Measurements from ENCODE around the gene NBAS. TPM values are rescaled to one million over a fixed set of nuclear protein-coding genes. Genes with fewer than 3 reads are reported as not detected.

Gene NBAS
- total RNA-seq, 1 donor from 2014 or later, result 60.2 TPM

GRCh38 chr2:15565392-15565791 is 4.3 kb upstream of the NBAS start:
- intact Hi-C loops (cut with DNase I), result no loop called here

DNA sequence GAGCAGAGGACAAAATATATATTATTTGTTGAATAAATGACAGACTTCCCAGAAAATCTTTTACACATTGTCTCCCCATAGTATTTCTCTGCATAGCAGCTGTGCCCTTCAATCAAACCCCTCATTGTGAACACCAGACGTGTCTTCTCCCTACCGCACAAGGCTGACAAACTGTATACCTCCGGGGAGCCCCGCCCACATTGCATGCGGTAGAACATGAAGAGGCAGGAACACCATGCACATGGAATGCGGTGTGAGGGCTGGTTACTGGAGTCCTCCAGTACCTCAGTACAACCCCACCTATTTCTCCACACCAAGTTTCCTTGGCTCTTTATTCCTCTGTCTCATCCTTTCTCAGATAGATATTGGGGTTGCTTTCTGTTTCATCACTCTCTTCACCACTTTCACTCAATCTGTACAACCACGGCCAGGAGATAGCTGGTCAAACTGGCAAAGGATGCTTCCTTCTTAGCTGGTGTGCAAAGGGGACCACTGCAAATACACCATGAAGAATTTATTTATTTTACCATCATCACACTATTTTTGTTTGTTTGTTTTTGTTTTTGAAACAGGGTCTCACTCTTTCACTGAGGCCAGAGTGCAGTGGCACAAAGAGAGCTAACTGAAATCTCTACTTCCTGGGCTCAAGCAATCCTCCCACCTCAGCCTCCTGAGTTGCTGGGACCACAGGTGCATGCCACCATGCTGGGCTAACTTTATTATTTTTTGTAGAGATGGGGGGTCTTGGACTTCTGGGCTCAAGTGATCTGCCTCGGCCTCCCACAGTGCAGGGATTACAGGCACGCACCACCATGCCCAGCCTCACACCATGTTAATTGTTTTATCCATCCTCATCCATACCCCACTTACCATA is 2.3 kb upstream of the NBAS start:
- no peak for ATAC-seq
- no peak for DNase-seq (ENCODE audit: missing footprints)
- intact Hi-C loops (cut with DNase I), result no loop called here

More at GRCh38 chr2:15565392-15565791, 4.3 kb upstream of the NBAS start:
- ATAC-seq (no peak), DNase-seq (ENCODE audit: missing footprints) (no peak)

DNA sequence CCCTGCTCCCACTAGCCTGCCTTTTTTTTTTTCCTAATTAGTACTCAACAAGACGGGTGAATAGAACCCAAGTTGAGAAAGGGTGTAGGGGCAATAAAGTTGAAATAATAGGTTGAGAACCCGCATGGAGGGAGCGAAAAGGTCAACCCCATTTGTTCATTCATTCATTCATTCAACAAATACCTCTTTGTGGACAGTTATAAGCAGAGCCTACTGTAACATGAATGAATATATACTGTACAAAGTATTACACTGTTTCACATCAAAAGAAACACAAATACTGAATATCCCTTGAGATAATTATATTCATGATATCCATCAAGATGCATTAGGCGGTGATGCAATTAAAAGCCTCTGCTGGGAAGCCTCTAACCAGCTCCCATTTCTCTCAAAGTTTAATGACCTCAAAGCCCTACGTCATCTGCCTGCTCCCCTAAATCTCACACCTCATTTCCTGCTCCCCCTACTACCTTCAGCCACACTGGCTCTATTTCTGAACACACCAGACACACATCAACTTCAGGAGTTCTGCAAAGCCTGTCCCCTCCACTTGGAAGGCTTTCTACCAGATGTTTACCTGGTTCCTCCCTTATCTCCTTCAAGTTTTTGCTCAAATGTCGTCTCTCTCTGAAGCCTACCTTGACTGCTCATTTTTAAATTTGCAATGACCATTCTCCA is 1.4 kb upstream of the NBAS start:
- no peak for DNase-seq (ENCODE audit: missing footprints)
- intact Hi-C loops (cut with DNase I), result no loop called here
- no peak for ATAC-seq

DNA sequence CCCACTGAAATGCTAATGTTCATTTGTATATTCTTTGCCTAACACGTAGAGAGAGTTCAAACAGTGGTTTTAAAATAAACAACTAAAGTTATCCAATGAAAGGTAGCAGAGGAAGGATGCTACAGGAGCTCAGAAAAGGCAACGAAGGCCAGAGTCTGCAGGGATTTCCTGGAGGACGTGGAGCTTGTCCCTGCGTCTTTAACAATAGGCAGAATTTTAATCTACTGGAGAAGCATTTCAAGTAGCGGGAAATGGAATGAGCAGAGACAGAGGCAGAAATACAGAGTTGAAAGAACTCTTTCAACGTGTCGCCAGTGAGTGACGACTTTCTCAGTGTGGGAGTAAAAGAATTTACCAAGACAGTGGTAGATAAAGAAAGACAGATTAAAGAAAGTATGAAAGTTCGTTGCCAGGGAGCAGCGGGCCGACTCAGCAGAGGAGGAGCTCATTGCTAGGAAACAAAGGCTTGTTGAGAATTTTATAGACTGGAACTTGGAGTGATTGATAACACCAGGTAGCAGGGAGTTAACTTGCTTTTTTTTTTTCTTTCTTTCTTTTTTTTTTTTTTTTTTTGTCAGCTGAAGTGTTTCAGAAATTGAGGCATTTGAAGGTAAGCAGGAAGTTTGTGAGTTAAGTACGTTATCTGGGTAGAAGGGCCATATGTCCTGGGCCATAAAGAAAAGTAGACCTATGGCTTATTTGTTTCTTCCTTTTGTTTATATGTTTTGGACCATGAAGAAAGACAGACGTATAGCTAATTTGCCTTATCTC is 625 bp upstream of the NBAS start:
- DNase-seq (ENCODE audit: missing footprints) (no peak), ATAC-seq (peak; percentile 57)
- intact Hi-C loops (cut with DNase I), result no loop called here

GRCh38 chr2:15560140-15560987 is 770 bp downstream of the NBAS start:
- DNase-seq (ENCODE audit: missing footprints) (no peak), ATAC-seq (peak; percentile 12)
- intact Hi-C loops (cut with DNase I), result no loop called here

DNA sequence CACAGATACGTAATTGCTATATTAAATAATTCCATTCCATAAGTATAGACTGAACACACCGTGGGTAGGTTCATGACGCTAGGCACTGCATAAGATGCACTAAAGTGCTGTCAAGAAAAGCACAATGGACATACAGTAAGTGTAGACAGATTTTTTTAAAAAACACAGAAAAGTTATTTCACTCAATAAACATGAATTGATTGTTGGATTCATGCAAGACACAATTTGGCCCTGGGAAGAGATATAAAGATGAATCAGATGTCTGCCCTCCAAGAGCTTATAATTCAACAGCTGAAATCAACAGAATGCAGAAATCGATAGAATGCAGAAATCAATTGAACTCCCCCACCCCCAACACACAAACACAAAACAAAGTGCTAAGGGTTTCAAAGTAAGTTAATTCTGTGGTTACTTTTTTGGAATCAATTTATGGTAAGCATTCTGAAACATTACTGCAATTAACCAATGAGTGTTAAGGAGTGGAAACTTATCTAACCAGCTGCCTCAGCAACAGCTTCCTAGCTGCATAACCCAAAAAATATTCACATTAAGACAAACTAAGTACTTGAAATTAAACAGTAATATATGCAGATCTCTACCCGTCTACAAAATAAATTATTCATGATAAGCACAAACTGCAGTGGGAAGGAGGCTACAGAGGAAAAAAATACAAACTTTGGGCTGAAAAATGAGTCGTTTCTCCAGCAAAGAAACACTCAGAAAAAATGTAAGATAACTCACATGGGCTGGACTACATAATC is 1.6 kb downstream of the NBAS start:
- DNase-seq (ENCODE audit: missing footprints) (no peak), ATAC-seq (no peak)
- intact Hi-C loops (cut with DNase I), result no loop called here

DNA sequence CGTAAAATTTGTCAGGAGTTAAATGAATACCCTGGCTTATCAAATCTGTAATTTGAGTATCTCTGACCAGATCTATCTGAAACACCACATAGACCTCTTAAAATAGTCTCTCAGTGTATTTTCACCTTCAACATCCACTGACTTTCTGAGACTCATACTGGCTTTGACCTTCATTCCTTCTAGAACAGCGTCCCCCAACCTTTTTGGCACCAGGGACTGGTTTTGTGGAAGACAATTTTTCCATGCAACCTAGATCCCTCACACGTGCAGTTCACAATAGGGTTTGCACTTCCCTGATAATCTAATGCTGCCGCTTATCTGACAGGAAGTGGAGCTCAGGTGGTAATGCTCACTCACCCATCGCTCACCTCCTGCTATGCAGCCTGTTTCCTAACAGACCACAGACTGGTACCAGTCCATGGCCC is 3.2 kb downstream of the NBAS start:
- ATAC-seq (no peak), DNase-seq (ENCODE audit: missing footprints) (no peak)
- intact Hi-C loops (cut with DNase I), result no loop called here

GRCh38 chr2:15556311-15556930 is 4.7 kb downstream of the NBAS start:
- DNase-seq (ENCODE audit: missing footprints), result no peak
- intact Hi-C loops (cut with DNase I), result no loop called here
- ATAC-seq, result no peak

- intact Hi-C loops (cut with DNase I), result no loop called here
- DNase-seq (ENCODE audit: missing footprints) (no peak), ATAC-seq (no peak)
These were observed 5.4 kb downstream of the NBAS start for GRCh38 chr2:15555760-15556193.

DNA sequence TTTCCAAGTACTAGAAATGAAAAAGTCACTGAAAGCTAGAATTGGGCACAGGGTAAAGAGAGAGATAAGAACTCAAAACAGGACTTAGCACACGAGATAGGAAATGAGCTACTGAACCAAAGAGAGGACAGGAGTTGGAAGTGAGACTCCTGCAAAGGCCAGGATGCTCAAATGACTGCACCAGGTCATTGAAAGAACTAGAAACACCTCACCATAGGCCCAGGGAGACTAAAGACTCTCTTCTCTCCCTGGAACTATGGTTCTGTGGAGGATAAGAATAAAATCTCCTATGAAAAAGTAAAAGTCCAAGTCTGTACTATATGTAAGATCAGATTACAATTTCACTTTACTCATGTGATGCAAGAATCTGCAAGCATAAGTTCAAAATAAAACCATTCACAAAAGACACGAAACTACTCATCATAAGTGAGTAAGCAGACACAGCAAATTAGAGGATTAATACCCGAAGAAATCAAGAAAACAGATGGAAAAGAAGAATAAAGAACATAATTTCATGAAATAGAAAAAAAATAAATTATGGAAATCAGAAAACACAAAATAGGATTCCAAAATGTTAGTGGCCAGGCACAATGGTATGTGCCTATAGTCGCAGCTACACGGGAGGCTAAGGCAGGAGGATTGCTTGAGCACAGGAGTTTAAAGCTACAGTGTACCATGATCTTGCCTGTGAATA is 6.5 kb downstream of the NBAS start:
- ATAC-seq (no peak), DNase-seq (ENCODE audit: missing footprints) (no peak)
- intact Hi-C loops (cut with DNase I), result no loop called here

DNA sequence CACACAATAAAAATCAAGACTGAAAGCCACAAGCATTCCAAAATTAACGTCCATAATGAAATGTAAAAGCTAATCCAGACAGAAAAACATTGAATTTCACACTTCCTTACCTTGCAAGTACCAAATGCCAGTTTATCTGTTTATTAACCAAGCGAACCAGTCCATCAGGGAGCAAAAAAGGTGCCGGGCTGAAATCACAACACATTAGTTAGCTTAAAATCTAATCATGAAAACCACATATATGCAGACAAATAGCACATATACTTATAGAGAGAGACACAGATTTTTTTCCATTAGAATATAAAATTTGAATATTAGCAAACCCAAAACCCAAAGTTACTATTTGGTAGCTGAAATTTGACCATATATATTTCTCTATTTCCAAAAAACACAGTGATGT is 7.2 kb downstream of the NBAS start:
- intact Hi-C loops (cut with DNase I), result no loop called here
- ATAC-seq (no peak), DNase-seq (ENCODE audit: missing footprints) (no peak)

DNA sequence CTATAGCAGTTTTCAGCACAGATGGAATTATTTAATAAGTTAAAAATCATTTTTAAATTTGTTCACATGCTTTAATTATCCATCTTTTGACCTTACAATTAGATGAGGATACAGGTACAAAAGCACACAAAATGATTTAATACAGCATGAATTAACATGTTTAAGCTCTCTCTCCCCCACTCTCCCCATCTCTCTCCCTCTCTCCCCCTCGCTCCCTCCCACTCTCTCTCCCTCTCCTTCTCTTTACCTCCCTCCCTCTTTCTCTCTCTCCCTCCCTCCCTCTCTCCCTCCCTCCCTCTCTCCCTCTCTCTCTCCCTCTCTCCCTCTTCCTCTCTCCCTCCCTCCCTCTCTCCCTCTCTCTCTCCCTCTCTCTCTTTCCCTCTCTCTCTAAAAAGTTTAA is 7.6 kb downstream of the NBAS start:
- intact Hi-C loops (cut with DNase I), result no loop called here
- DNase-seq (ENCODE audit: missing footprints) (no peak), ATAC-seq (no peak)

- DNase-seq (ENCODE audit: missing footprints), result no peak
- intact Hi-C loops (cut with DNase I), result no loop called here
- no peak for ATAC-seq
These were observed 12.2 kb downstream of the NBAS start for GRCh38 chr2:15548974-15549373.

GRCh38 chr2:15547115-15547876 is 13.8 kb downstream of the NBAS start:
- intact Hi-C loops (cut with DNase I), result no loop called here
- ATAC-seq (no peak), DNase-seq (ENCODE audit: missing footprints) (no peak)

DNA sequence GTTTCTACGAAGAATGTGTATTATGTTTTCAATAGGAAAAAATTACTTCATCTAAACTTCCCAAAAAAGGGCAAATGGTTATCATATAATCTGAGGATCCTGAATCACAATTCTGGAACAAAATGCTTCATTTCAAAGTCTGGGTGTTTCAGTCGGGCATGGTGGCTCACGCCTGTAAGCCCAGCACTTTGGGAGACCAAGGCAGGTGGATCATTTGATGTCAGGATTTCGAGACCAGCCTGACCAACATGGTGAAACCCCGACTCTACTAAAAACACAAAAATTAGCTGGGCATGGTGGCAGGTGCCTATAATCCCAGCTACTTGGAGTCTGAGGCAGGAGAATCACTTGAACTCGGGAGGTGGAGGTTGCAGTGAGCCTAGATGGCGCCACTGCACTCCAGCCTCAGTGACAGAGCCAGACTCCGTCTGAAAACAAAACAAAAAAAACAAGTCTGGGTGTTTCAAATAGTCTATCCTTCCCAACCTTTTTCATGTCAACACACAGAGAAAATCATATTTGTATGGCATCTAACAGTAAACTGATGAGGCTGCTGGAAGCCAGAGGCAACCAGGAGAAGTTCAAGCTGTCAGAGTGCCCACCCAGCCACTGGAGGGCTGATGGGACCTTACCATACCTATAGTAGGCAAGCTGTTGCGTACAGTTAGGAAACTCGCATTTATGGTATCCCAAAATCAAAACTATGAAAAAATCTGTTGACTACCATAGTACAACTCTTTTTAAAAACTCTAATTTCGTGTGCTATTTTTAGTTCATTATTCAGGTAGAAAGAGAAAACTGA is 14.6 kb downstream of the NBAS start:
- DNase-seq (ENCODE audit: missing footprints) (no peak), ATAC-seq (no peak)
- intact Hi-C loops (cut with DNase I), result no loop called here

DNA sequence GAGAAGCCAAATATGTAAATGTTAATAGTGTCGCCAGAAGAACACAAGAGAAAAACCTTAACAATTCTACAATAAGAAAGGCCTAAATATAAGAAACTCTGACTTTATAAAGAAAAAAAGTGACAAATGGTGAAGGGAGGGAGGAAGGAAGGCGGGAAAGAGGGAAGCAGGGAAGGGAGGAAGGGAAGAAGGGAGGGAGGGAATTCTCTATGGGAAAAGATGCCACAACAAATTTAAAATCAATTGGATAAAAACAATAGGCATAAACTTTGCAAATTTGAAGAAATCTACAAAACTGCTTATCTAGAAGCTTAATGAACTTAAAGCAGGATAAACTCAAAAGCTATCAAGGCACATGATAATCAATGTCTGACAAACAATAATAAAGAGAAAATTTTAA is 16.9 kb downstream of the NBAS start:
- ATAC-seq, result no peak
- intact Hi-C loops (cut with DNase I), result no loop called here
- DNase-seq (ENCODE audit: missing footprints), result no peak

Data from Right ventricle myocardium inferior (tissue), 1 donor.